HG03280 (cell line): Measurements from ENCODE around the gene ADAM8.
A peak's percentile ranks its signal among the peaks of the same experiment; 100 is the strongest.

Source experiments
- ATAC-seq: cut with Tn5 transposase; IDR thresholded peaks from one replicate; pipeline ENCODE4 v1.9.1; 2021; ENCODE audit warnings: mild to moderate bottlenecking, moderate library complexity; ENCODE audit not compliant: unreplicated experiment

The ADAM8 gene

GRCh38 chr10:133309100-133309719 lies 32.5 kb upstream of the ADAM8 start:
- ATAC-seq: peak; percentile 75

GRCh38 chr10:133308421-133309099 lies 31.9 kb upstream of the ADAM8 start, which contains the start of the genes TUBGCP2 and ZNF511:
TSS of gene TUBGCP2 (minus strand) at chr10:133308872. CDS start at chr10:133302941, 5,931 bp downstream.
TSS of gene ZNF511 (plus strand) at chr10:133308914. CDS start at chr10:133308944, 30 bp downstream.
- ATAC-seq: peak; percentile 73

GRCh38 chr10:133307776-133308420 lies 31.2 kb upstream of the ADAM8 start:
- ATAC-seq: peak; percentile 44

GRCh38 chr10:133306941-133307379 lies 30.3 kb upstream of the ADAM8 start:
- ATAC-seq: no peak

- ATAC-seq: no peak
These were observed 29.4 kb upstream of the ADAM8 start for GRCh38 chr10:133306097-133306476.

- ATAC-seq: no peak
These were observed 26.5 kb upstream of the ADAM8 start for GRCh38 chr10:133303206-133303605.

GRCh38 chr10:133302230-133302629 lies 25.6 kb upstream of the ADAM8 start:
- no peak for ATAC-seq

GRCh38 chr10:133299738-133300137 lies 23.1 kb upstream of the ADAM8 start:
- no peak for ATAC-seq

- no peak for ATAC-seq
These were observed 22.6 kb upstream of the ADAM8 start for GRCh38 chr10:133299224-133299623.

GRCh38 chr10:133298466-133298865 lies 21.8 kb upstream of the ADAM8 start:
- ATAC-seq: no peak

GRCh38 chr10:133297504-133297903 lies 20.8 kb upstream of the ADAM8 start:
- ATAC-seq: no peak

GRCh38 chr10:133295426-133296320 lies 19.0 kb upstream of the ADAM8 start:
- ATAC-seq: no peak

- ATAC-seq: no peak
These were observed 17.5 kb upstream of the ADAM8 start for GRCh38 chr10:133294189-133294588.

- ATAC-seq: no peak
These were observed 17.1 kb upstream of the ADAM8 start for GRCh38 chr10:133293810-133294119.

GRCh38 chr10:133292919-133293809 lies 16.5 kb upstream of the ADAM8 start:
- ATAC-seq: no peak

GRCh38 chr10:133289761-133290160 lies 13.1 kb upstream of the ADAM8 start:
- no peak for ATAC-seq

- ATAC-seq: no peak
These were observed 11.3 kb upstream of the ADAM8 start for GRCh38 chr10:133287832-133288500.

- no peak for ATAC-seq
These were observed 9.7 kb upstream of the ADAM8 start for GRCh38 chr10:133286366-133286765.

- ATAC-seq: no peak
These were observed 8.5 kb upstream of the ADAM8 start for GRCh38 chr10:133285217-133285616.

GRCh38 chr10:133283931-133284330 lies 7.3 kb upstream of the ADAM8 start:
- no peak for ATAC-seq
